ENCODE data around the gene AREG.

Gene AREG

GRCh38 chr4:74433043-74433442 is 11.9 kb upstream of the AREG start:
- DNase-seq: no peak

GRCh38 chr4:74433541-74434172 is 11.3 kb upstream of the AREG start:
- DNase-seq: no peak

DNA sequence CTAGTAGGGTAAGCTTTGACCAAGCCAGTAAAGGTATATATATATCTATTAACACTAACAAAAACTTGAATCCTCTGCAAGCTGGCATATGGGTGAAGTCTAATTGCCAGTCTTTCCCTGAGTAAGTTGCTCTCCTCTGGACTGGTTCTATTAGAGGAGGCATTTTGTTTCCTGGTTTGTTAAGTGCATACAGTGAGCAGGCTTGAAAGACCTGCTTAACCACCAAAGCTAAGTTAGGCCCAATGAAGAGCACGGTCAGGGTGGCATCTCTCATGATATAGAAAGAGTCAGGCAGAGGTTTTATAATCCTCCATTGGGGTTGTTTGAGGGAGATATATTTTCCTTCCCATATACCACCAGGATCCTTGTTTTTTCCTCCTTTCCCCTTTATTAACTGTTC is 9.6 kb upstream of the AREG start:
- DNase-seq: no peak

GRCh38 chr4:74437866-74438265 is 7.1 kb upstream of the AREG start:
- DNase-seq: no peak

GRCh38 chr4:74438661-74439060 is 6.3 kb upstream of the AREG start:
- DNase-seq: no peak

- no peak for DNase-seq
These were observed 5.0 kb upstream of the AREG start for GRCh38 chr4:74439952-74440351.

DNA sequence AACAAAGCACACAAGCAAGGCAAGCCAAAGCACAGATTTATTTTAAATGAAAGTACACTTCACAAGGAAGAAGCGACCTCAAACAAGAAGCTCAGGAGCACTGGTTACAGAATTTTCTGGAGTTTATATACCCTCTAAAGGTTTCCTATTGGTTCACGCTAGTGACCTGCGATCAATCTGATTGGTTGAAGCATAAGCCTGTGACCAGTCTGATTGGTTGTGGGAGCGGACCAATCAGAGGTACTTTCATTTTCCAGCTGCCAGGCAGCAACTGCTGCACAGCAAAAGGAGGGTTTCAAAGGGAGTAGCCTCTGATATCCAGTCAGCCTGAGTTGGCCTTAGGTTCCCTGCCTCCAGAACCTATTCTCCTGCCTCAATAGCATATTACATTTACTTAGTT is 4.6 kb upstream of the AREG start:
- DNase-seq: no peak

DNA sequence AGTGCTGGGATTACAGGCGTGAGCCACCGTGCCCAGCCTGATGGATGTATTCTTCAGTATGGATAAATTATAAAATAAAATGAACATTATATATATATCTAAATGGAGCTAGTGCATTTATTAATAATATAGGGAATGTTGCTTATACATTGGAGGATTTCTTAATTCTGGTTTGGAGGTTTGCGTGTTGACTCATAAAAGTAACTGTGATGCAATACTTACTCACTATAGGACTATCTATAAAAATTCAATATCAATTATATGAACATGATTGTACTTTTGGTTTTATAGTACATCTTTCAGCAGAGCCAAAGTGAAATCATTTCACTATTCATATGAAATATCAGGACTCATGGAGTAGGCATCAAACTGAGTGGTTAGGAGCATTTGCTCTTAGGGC is 3.2 kb upstream of the AREG start:
- no peak for DNase-seq

- DNase-seq: no peak
These were observed 1.4 kb downstream of the AREG start for GRCh38 chr4:74446193-74446868.

GRCh38 chr4:74446896-74447295 is 2.0 kb downstream of the AREG start:
- no peak for DNase-seq

DNA sequence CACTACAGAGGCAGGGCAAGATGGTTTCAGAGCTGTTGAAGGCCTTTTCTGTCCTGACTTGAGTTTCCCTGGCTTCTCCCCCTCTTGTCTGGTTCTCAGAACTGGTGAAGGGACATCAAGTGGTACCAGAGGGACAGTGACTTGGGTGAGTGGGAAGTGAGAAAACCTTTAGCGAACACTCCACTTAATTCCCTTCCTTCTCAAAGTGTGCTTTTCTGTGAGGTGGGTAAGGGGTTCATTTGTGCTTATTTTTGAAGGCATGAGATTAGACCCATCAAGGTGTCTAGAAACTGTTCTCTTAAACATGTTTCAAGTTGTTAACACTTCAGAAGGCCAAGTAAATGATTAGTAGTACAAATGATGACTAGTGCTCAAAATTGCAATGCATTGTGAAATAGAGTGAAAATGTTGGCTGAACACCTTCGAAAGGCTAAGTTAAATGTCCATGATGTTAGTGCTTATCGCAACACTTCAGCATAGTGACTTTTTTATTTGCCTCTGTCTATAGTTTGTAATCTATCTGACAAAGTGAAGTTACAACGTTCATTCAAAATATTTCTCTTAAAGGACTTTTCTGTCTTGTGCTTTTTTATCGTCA is 2.8 kb downstream of the AREG start:
- no peak for DNase-seq

DNA sequence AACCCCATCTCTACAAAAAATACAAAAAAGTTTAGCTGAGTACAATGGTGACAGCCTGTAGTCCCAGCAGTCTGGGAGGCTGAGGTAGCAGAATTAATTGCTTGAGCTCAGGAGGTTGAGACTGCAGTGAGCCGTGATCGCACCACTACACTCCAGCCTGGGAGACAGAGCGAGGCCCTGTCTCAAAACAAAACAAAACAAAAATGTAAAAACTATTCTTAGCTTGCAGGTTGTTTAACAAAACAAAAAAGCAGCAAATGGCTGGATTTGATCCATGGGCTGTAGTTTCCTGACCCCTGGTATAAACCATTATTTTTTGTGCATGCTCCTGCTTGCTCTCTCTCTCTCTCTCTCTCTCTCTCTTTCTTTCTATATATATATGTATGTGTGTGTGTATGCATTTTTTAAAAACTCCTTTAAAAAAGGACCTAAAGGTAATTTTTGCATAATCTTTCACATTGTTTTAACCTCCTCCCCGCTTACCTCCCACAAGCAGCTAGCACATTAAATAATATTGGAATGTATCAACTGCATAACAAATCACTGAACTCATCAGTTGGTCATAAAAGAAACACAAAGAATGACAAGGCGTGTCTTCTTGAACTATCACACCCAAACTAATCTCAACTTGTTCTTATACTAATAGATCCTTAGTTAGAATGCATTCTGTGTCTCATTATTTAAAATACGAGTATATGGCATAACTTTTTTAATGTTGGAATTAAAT is 4.8 kb downstream of the AREG start:
- DNase-seq: no peak

DNA sequence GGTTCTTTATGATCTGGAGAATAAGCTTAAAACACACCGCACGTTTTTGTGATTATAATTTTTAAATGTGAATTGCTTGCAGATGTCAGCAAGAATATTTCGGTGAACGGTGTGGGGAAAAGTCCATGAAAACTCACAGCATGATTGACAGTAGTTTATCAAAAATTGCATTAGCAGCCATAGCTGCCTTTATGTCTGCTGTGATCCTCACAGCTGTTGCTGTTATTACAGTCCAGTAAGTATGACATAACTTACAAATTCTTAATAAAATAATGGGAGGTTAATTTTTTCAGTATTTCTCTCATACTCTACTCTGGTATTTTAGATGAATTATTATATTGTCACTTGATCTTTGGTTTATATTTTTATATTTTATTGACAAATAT is 5.4 kb downstream of the AREG start:
- no peak for DNase-seq

- DNase-seq: no peak
These were observed 6.3 kb downstream of the AREG start for GRCh38 chr4:74451214-74451661.

DNA sequence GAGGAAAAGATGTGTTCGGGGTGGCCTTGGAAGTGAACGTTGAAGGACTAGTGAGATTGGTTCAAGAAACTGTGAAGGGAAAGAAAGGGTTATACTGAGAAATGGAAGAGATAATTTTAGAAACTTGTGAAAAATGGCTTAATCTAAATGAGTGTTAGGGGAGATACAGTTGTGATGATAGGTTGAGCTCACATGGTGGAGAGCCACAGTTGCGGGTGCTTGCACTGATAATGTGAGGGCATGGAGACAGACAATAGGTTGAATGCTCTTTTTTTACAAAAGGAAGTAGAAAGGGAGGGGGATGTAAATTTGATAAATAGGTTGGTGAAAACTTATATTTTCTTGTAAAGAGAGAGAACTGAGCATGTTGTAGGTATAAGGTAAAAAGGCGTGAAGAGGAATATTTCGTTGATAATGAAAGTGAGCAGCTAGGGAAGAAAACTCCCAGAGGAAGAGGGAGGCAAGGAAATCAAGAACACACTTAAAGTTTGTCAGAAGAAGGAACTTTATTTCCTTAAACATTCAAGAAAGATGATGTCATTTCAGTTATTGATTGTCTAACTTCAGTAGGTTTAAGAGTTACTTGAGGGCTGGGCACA is 8.2 kb downstream of the AREG start:
- DNase-seq: no peak

- no peak for DNase-seq
These were observed 9.2 kb downstream of the AREG start for GRCh38 chr4:74453829-74454742.

- no peak for DNase-seq
These were observed 10.6 kb downstream of the AREG start for GRCh38 chr4:74455361-74456055.

GRCh38 chr4:74456056-74456744 is 11.3 kb downstream of the AREG start:
- DNase-seq: no peak

- DNase-seq: no peak
These were observed 12.0 kb downstream of the AREG start for GRCh38 chr4:74456849-74457395.

DNA sequence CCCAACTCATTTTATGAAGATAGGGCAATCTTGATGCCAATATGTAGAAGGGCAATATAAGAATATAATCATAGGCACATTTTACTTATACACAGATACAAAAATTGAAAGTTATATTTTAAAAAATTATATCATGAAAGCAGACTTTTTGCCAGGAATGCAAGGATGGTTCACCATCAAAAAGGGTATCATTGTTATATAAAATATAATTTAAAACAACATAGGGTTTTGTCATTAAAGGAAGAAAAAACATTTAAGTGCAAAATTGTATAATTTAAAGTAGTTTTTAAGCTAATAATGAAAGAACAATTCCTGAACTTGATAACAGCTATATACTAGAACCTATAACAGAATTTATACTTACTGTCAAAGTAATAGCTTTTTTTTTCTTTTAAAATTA is 15.9 kb downstream of the AREG start:
- DNase-seq: no peak

DNA sequence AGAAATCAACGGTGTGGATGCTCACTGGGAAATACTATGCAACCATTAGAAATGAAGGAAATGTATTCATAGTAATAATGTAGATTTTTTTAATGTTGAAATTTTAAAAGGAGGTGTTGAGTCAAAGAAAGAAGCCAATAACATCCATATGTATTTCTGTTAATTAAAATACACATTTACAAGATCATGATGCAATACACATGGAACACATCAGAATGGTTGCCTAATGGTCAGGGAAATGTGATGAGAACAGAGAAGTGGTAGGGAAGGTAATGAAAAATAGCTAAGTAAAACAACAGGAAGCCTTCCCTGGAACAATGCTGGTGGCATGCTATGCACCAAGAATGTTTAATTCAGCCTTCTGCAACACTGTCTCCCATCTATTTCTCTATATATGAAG is 18.2 kb downstream of the AREG start:
- DNase-seq: no peak
